Measurements from ENCODE around the gene PCSK4.

- no peak for TF ChIP-seq CTCF (conservative IDR thresholded peaks at IDR 0.05)
- TF ChIP-seq EZH2 (IDR thresholded peaks at IDR 0.05; ENCODE audit: low read depth): no peak
Measured at GRCh38 chr19:1456121-1456900, 33.8 kb downstream of the PCSK4 start.
